Pons (tissue), 1 donor: ENCODE measurements around the gene DNAH10.
"Not testable (repeated sequence)": the region's sequence is repeated elsewhere in the genome, so short reads cannot be mapped to it uniquely, and the experiment has no call there.

ENCODE experiments used
- DNase-seq: peaks from one replicate; pipeline ENCODE4 v3.0.0-alpha.2; 2016; ENCODE audit warnings: low spot score

DNAH10 gene

DNA sequence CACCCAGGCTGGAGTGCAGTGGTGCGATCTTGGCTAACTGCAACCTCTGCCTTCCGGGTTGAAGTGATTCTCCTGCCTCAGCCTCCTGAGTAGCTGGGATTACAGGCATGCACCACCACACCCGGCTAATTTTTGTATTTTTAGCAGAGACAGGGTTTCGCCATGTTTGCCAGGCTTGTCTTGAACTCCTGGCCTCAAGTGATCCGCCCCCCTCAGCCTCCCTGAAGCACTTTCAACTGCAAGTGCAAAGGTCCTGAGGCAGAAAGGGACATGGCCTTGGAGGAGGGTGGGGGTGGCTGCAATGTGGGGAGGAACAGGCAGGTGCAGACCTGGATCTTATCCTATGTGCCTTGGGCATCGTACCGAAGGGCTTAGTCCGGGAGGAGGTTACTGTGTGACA lies 27.3 kb downstream of the DNAH10 start:
- DNase-seq: not testable (repeated sequence)

DNA sequence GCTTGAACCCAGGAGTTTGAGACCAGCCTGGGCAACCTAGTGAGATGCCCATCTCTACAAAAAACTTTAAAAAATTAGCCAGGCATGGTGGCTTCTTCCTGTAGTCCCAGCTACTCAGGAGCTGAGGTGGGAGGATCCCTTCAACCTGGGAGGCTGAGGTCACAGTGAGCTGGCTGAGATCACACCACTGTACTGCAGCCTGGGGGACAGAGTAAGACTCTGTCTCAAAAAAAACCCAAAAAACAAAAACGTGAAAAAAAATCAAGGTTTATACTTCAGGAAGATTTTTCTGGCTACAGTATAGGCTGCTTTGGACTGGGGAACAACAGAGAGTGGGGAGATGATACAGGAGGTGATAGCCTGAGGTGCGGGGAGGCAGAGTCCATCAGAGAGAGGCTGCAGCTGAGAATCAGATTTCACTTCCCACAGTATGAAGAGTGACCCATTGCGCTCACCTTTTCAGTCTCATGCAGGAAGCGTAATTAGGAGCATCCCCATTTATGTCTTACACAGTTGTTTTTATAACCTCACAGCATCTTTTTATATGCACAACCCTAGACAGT lies 28.9 kb downstream of the DNAH10 start:
- DNase-seq: no peak

- DNase-seq: no peak
Measured at GRCh38 chr12:123794027-123794426, 31.9 kb downstream of the DNAH10 start.

GRCh38 chr12:123798518-123798917 lies 36.4 kb downstream of the DNAH10 start:
- no peak for DNase-seq

DNA sequence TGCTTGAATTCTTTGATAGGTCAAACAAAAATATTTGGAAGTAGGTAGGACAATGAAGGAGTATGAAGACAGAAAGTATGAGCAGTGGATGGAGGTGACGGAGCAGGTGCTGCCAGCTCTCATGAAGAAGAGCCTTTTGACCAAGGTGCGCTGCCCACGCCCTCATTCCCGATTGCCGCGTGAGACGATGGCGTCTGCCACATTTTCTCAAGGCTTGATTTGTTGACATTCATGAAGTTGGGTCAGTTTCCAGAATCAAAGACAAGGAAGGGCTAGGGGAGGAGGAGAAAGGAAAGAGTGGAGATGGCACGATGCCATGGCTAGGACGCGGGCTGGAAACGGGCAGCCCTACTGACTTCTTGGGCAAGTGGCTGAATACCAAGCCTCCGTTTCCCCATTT lies 37.1 kb downstream of the DNAH10 start:
- DNase-seq: no peak

DNA sequence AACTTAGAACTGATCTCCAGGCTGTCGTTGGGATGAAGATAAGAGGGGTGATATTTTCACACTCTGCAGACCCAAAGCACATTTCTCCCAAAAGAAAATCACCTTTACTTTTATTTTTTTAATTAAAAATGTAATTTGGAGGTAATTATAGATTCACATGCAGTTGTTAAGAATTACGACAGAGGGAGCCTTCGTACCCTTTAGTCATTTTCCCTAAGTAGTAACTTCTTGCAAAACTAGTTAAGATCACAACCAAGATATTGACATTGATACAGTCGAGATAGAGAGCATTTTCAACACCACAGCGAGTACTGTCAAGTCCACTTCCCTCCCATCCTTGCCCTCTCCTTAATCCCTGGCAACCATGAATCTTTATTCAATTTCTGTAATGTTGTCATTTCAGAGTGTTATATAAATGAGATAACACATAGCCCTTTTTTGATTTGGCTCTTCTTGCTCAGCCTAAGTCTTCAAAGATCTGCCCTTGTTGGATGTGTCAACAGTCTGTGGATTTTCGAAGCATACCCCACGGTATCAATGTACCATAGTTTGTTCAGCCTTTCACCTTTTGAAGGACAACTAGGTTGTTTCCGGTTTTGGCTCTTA lies 39.6 kb downstream of the DNAH10 start:
- DNase-seq: no peak

GRCh38 chr12:123805173-123805572 lies 43.1 kb downstream of the DNAH10 start:
- DNase-seq: peak; percentile 36

- peak; percentile 54 for DNase-seq
Measured at GRCh38 chr12:123807002-123807401, 44.9 kb downstream of the DNAH10 start.

- peak; percentile 61 for DNase-seq
Measured at GRCh38 chr12:123807670-123808069, 45.6 kb downstream of the DNAH10 start.

DNA sequence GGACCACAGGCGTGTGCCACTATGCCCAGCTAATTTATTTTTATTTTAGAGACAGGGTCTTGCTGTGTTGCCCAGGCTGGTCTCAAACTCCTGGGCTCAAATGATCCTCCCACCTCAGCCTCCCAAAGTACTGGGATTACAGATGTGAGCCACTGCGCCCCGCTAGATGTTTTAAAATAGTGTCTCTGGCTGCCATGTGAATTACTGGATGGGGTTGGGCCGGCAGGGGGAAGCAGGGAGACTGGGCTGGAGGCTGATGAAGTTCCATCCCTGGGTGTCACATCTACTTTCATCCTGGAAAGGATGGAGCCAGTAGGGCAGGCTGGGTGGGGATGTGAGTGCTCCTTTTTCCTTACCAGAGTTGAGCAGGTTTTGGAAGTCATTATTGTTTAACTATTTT lies 46.1 kb downstream of the DNAH10 start:
- DNase-seq: peak; percentile 65

DNA sequence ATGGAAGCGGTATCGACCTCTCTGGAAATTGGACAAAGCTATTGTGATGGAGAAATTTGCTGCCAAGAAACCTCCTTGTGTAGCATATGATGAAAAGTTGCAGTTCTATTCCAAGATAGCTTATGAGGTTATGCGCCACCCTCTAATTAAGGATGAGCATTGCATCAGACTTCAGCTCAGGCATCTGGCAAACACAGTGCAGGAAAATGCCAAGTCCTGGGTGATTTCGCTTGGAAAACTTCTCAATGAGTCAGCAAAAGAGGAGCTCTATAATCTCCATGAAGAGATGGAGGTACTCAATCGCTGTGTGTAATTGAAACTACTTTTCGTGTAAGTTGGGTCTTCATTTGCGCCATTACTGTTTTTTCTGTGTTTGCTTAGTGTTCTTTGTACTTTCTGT lies 51.2 kb downstream of the DNAH10 start:
- DNase-seq: no peak

DNA sequence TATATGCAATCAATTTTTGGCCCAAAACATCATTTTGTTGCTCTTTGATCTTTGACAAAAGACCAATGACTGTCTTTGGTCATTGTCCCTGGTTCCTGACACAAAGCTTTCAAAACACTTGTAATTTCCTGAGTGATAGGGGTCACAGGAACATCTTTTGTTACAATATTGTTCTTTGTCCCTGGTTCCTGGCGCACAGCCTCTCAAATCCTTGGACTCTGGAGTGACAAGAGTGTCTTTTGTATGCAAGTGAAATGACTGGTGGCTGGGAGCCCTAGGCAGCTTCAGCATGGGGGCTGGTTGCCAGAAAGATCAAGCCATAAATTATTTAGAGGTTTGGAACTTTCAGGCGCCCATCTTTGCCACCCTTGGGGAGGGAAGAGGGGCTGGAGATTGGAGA lies 53.9 kb downstream of the DNAH10 start:
- DNase-seq: peak; percentile 97

DNA sequence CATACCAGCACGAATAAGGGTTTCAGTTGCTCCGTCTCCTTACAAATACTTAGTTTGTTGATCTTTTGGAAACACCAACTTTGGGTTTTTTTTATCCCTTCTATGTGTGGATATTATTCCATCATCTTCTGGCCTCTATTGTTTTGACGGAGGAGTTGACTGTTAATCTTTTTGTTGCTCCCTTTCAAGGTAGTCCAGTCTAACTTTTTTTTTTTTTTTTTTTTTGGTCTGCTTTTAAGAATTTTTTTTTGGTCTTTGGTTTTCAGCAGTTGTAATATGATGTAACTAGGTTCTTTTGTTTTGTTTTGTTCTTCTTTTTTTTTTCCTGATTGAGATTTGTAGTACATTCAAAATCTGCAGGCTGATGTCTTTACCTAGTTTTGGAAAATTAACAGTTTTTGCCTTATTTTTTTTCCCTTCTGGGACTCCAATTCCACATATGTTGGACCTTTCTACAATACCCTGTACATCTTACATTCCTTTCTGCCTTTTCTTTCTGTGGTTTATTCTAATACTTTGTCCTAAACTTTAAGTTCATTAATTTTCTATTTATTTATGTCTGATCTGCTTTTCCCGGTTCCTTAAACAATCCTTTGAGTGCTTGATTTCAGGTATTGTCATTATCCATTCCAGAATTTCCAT lies 54.9 kb downstream of the DNAH10 start:
- DNase-seq: no peak

DNA sequence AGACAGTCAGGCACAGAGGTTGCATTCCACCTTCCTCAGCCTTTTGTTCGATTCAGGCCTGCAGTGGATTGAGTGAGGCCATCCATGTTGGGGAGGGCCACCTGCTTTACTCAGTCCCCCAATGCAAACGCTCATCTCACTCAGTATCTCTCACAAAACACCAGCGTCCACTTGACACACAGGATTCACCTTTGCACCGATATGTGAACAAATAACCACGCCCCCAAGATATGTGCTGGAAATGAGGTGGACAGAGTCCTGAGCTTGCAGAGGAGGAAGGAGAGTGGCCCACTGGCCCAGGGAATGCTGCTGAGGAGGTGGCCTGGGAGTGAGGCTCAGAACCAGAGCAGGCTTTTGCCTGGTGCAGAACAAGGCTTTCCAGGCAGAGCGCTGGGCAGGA lies 60.7 kb downstream of the DNAH10 start:
- DNase-seq: no peak

- DNase-seq: no peak
Measured at GRCh38 chr12:123828120-123828519, 66.0 kb downstream of the DNAH10 start.

- DNase-seq: no peak
Measured at GRCh38 chr12:123828854-123829547, 66.9 kb downstream of the DNAH10 start.

DNA sequence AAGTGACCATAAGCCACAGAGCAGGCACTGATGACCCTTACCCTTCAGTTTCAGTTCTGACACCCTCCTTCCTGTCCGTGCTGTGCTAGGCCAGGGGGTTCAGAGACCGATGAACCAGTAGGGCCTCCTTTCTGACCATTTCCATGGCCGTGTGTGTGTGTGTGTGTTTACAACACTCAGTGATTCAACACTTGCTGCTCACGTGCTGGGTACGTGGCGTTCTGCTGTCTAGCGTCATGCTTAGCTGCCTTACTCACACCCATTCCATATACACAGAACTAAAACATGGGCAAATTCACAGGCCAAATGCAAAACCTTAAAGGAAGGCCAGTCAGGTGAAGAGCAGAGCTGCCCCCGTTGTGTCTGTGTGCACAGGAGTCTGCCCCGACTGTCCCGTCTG lies 67.5 kb downstream of the DNAH10 start:
- no peak for DNase-seq

DNA sequence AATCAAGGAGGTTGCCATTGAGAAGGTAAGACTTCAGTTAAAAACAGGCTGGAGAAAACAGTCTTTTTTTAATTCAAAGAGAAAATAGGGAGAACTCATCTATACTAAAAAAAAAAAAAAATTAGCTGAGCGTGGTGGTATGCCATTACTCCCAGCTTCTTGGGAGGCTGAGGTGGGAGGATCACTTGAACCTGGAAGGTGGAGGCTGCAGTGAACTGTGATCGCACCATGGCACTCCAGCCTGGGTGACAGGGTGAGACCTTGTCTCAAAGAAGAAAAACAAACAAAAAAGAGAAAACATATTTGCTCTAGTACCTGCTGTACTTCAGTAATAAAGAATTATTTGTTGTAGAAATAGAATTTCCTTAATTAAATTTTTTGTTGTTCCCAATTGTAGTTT lies 68.6 kb downstream of the DNAH10 start:
- DNase-seq: no peak

DNA sequence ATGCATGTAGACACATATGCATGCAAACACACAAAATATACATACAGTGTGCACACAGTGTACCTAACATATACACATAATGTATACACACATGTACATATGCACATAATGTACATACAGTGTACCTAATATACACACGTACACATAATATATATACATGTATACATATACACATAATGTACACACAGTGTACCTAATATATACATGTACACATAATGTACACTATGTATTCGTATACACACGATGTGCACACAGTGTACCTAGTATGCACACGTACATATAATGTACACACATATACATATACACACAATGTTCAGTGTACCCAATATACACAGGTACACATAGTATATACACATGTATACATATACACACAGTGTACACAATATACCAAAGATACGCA lies 70.0 kb downstream of the DNAH10 start:
- DNase-seq: no peak

GRCh38 chr12:123833830-123834229 lies 71.7 kb downstream of the DNAH10 start:
- DNase-seq: no peak

- DNase-seq: no peak
Measured at GRCh38 chr12:123834845-123835244, 72.7 kb downstream of the DNAH10 start.

GRCh38 chr12:123836292-123836691 lies 74.2 kb downstream of the DNAH10 start:
- DNase-seq: no peak

- DNase-seq: peak; percentile 14
Measured at GRCh38 chr12:123839826-123840225, 77.7 kb downstream of the DNAH10 start.
